Endothelial cell of umbilical vein (primary cell): ENCODE measurements around the gene NPLOC4. TPM values are rescaled to one million over a fixed set of nuclear protein-coding genes. Genes with fewer than 3 reads are reported as not detected.

Source experiments
- BruUV-seq: library from RNA; stranded (reverse); fragments of 400-500 nt; replicated peaks from 2 replicates; lab custom pipeline; 2021; lab: Mats Ljungman, UMichigan
- CTCF ChIA-PET: fragments of 300-600, 350-600 bp; sonication (Branson Sonifier 250); formaldehyde crosslinking; loops from one replicate; lab custom pipeline; 2021; ENCODE audit warnings: antibody characterized with exemption, inconsistent platforms; lab: Charles Lee
- POLR2A ChIA-PET: fragments of 300-600, 350-600 bp; sonication (Branson Sonifier 250); formaldehyde crosslinking; loops from one replicate; lab custom pipeline; 2021; ENCODE audit warnings: antibody characterized with exemption, inconsistent platforms; lab: Charles Lee
- DNase-seq: peaks from one replicate; pipeline ENCODE4 v3.0.0-alpha.2; 2011; ENCODE audit warnings: low read depth, low spot score
- FAIRE-seq: peaks from 2 replicates; lab custom pipeline; 2011; peaks lifted over from hg19 to GRCh38; lab: Jason Lieb, UNC
- H2AFZ ChIP-seq: 2 replicates; pipeline ENCODE4 v1.6.0; 2012; ENCODE audit warnings: low read depth, low read length, control low read depth, inconsistent platforms
- H3K27ac ChIP-seq: 2 replicates; pipeline ENCODE4 v1.5.1; 2011; ENCODE audit warnings: low read depth, mild to moderate bottlenecking, control low read depth, low read length, moderate library complexity; ENCODE audit not compliant: insufficient read depth
- H3K27me3 ChIP-seq, 2 experiments: 2 replicates each; pipeline versions ENCODE4 v1.6.0 to v1.6.1; 2011; ENCODE audit warnings: low read length in 2 of 2, mixed read lengths in 1 of 2; ENCODE audit not compliant: control insufficient read depth in 2 of 2, insufficient read depth in 2 of 2
- H3K36me3 ChIP-seq, 2 experiments: 2 replicates in 1 of 2; 3 replicates in 1 of 2; pipeline ENCODE4 v1.5.1; 2011; ENCODE audit warnings: low read length in 2 of 2, mild to moderate bottlenecking in 1 of 2, moderate library complexity in 1 of 2; ENCODE audit not compliant: control insufficient read depth in 2 of 2, insufficient read depth in 2 of 2; ENCODE audit errors: extremely low read depth in 1 of 2
- H3K4me1 ChIP-seq: 3 replicates; pipeline ENCODE4 v1.5.1; 2011; ENCODE audit warnings: mild to moderate bottlenecking, low read length; ENCODE audit not compliant: control insufficient read depth, insufficient read depth; ENCODE audit errors: extremely low read depth
- H3K4me2 ChIP-seq: 2 replicates; pipeline ENCODE4 v1.6.1; 2011; ENCODE audit warnings: low read length, control low read depth, mixed read lengths; ENCODE audit not compliant: insufficient read depth
- H3K4me3 ChIP-seq, 3 experiments: fragments of 200-600 bp in 1 of 3; sonication (generic), shearing (Covaris generic) in 1 of 3; replicated peaks in 1 of 3; 2 replicates each; pipeline ENCODE4 v1.5.1; 2011 to 2016; ENCODE audit warnings: control low read depth in 3 of 3, low read length in 3 of 3, mild to moderate bottlenecking in 2 of 3, inconsistent platforms in 1 of 3, low read depth in 1 of 3, moderate library complexity in 1 of 3; ENCODE audit not compliant: insufficient read depth in 1 of 3
- H3K79me2 ChIP-seq: 2 replicates; pipeline ENCODE4 v1.6.0; 2012; ENCODE audit warnings: low read length, inconsistent platforms; ENCODE audit not compliant: control insufficient read depth, insufficient read depth
- H3K9ac ChIP-seq: replicated peaks from 2 replicates; pipeline ENCODE3; 2011; ENCODE audit warnings: low read length, control low read depth; ENCODE audit not compliant: insufficient read depth; ENCODE audit errors: extremely low read depth
- H3K9me1 ChIP-seq: replicated peaks from 3 replicates; pipeline ENCODE4 v1.6.0; 2011; ENCODE audit warnings: mild to moderate bottlenecking, low read length; ENCODE audit not compliant: control insufficient read depth, insufficient read depth; ENCODE audit errors: extremely low read depth
- H3K9me3 ChIP-seq: replicated peaks from 2 replicates; pipeline ENCODE4 v1.5.1; 2012; ENCODE audit warnings: low read length, inconsistent platforms; ENCODE audit not compliant: control insufficient read depth, insufficient read depth
- H4K20me1 ChIP-seq: replicated peaks from 2 replicates; pipeline ENCODE3; 2011; ENCODE audit warnings: mild to moderate bottlenecking, low read length; ENCODE audit not compliant: control insufficient read depth, insufficient read depth; ENCODE audit errors: extremely low read depth
- EZH2 ChIP-seq: IDR thresholded peaks from 2 replicates; pipeline ENCODE4 v1.6.1; 2012; ENCODE audit warnings: borderline replicate concordance, low read depth, mild to moderate bottlenecking, moderate library complexity, low read length, inconsistent platforms; ENCODE audit not compliant: severe bottlenecking
- FOS ChIP-seq: IDR thresholded peaks from 2 replicates; pipeline ENCODE4 v1.6.1; 2011; ENCODE audit warnings: mild to moderate bottlenecking, low read length, moderate library complexity, borderline replicate concordance; ENCODE audit not compliant: insufficient read depth
- GATA2 ChIP-seq: IDR thresholded peaks from 2 replicates; pipeline ENCODE4 v1.7.0; 2011; ENCODE audit warnings: low read depth, mild to moderate bottlenecking, moderate library complexity, mixed read lengths, low read length; ENCODE audit not compliant: insufficient read length, insufficient read depth
- POLR2A ChIP-seq: IDR thresholded peaks from 2 replicates; pipeline ENCODE4 v1.6.1; 2012; ENCODE audit warnings: low read depth, mild to moderate bottlenecking, control low read depth, low read length
- POLR2AphosphoS5 ChIP-seq: IDR thresholded peaks from 2 replicates; pipeline ENCODE4 v1.6.1; 2012; ENCODE audit warnings: low read depth, mild to moderate bottlenecking, control low read depth, low read length, moderate library complexity; ENCODE audit not compliant: insufficient read depth
- dilution Hi-C: fragments of 300-500 bp; cut with MboI; formaldehyde crosslinking; loops from one replicate; pipeline ENCODE4 v1.15.0; 2019; ENCODE audit warnings: low sequenced_read_pairs; ENCODE audit not compliant: extremely low pct_ligation_motif_present
- intact Hi-C: fragments of 100-400 bp; cut with micrococcal nuclease; formaldehyde crosslinking; loops from one replicate; pipeline ENCODE4 v1.10.0; 2022
- polyA plus RNA-seq, 4 experiments: library from polyadenylated mRNA; depleted of rRNA in 3 of 4; stranded (reverse) in 3 of 4; unstranded in 1 of 4; fragments of >200 nt; gene quantifications; 2 replicates each; pipeline versions ENCODE4 v1.2.1 to v1.2.3, GENCODE V29; 2011 to 2012; ENCODE audit warnings: missing spikeins in 1 of 4
- total RNA-seq: library from RNA; stranded (reverse); gene quantifications from 2 replicates; pipeline ENCODE4 v1.2.3, GENCODE V29; 2021
- TF ChIP-seq, protein P1 (sequence below): IDR thresholded peaks from 2 replicates; pipeline ENCODE4 v1.6.1; 2011; ENCODE audit not compliant: insufficient read depth, insufficient read length

The NPLOC4 gene
- total and polyA plus RNA-seq, 2 donors (not counting 3 experiments of a cell fraction or from before 2014, with no cell fraction given), result 150 to 175 TPM

DNA sequence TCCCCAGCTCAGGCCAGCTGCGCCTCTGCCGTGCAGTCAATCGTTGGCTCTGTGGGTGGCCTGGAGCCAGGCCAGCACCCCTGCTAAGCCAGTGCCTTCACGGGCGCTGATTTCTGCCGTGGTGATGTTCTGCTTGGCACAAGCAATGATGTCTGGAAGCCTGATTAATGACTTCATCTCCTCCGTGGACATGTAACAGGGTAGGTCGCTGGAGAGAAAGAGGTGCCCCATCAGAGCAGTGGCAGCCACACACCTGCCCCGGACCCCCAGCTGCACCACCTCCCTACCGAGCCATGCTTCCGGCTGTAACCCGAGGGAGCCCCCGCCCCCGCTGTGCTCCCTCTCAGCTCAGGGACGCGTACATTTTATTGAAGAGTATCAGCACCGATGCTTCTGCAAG, 44.8 kb upstream of the NPLOC4 start:
- Histone ChIP-seq H3K27me3 (no peaks in the 10 kb centered on the region), H3K36me3 (peaks cover 6 to 13% of the 10 kb centered on the region in 2 experiments), H3K9me3 (no peaks in the 10 kb centered on the region), H3K9me1 (no peaks in the 10 kb centered on the region), H4K20me1 (no peaks in the 10 kb centered on the region), H3K79me2 (peaks cover 45% of the 10 kb centered on the region), H3K4me3 (no peak overlapping the region), H3K4me2 (no peak overlapping the region), H3K27ac (no peak overlapping the region), H3K9ac (no peak overlapping the region), H2AFZ (no peak overlapping the region), H3K4me1 (peaks cover 16% of the 10 kb centered on the region)
- ChIA-PET POLR2A (no interaction called here), CTCF (no interaction called here)
- BruUV-seq, result no TSS peak
- FAIRE-seq (no peak), DNase-seq (no peak)
- dilution Hi-C loops, result no loop called here
- intact Hi-C loops, result no loop called here
- no peak for TF ChIP-seq POLR2A
- no peak for TF ChIP-seq GATA2
- TF ChIP-seq, protein P1, sequence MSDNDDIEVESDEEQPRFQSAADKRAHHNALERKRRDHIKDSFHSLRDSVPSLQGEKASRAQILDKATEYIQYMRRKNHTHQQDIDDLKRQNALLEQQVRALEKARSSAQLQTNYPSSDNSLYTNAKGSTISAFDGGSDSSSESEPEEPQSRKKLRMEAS, result no peak
- no peak for TF ChIP-seq EZH2
- TF ChIP-seq POLR2AphosphoS5, result no peak

DNA sequence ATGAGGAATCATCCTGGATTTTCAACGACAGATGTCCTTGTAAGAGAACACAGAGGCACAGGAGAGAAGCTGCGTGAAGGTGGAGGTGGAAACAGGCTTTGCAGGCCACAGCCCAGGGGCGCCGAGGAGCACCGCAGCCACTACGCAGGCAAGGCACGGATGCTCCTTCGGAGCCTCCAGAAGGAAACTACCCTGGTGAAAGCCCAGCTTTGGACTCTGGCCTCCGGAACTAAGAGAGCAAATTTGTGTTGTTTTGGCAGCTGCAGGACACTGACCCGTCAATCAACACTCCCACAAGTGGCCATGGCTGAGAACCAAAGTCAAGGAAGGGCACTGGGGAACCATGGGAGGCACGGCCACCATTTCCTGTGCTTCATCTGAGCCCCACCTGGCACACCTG, 43.2 kb upstream of the NPLOC4 start:
- Histone ChIP-seq H3K9me3 (no peaks in the 10 kb centered on the region), H3K4me1 (peaks cover 10% of the 10 kb centered on the region), H3K9me1 (no peaks in the 10 kb centered on the region), H3K27ac (no peak overlapping the region), H3K36me3 (peaks cover 0 to 3% of the 10 kb centered on the region in 2 experiments), H3K9ac (no peak overlapping the region), H2AFZ (no peak overlapping the region), H3K4me3 (no peak overlapping the region), H4K20me1 (no peaks in the 10 kb centered on the region), H3K4me2 (no peak overlapping the region), H3K79me2 (peaks cover 31% of the 10 kb centered on the region), H3K27me3 (no peaks in the 10 kb centered on the region)
- dilution Hi-C loops (no loop called here), intact Hi-C loops (no loop called here)
- ChIA-PET POLR2A (no interaction called here), CTCF (no interaction called here)
- DNase-seq (no peak), FAIRE-seq (no peak)
- BruUV-seq, result no TSS peak
- TF ChIP-seq FOS (no peak), POLR2AphosphoS5 (no peak), EZH2 (no peak), POLR2A (no peak)
- TF ChIP-seq, protein P1, result no peak
